Right kidney (tissue), 1 donor: ENCODE results near the gene SMYD1.

Experiments
- DNase-seq: peaks from one replicate; pipeline ENCODE4 v3.0.0-alpha.2; 2016

SMYD1 gene

GRCh38 chr2:88123164-88123974 is 55.7 kb downstream of the SMYD1 start:
- no peak for DNase-seq

GRCh38 chr2:88123975-88124917 is 56.6 kb downstream of the SMYD1 start:
- no peak for DNase-seq

GRCh38 chr2:88125344-88125923 is 57.8 kb downstream of the SMYD1 start:
- DNase-seq = no peak

GRCh38 chr2:88125924-88126771 is 58.5 kb downstream of the SMYD1 start:
- no peak for DNase-seq

- no peak for DNase-seq
Observed at GRCh38 chr2:88126772-88127637, 59.4 kb downstream of the SMYD1 start.

GRCh38 chr2:88127638-88127887 is 59.9 kb downstream of the SMYD1 start:
- DNase-seq = no peak

- DNase-seq = no peak
Observed at GRCh38 chr2:88127888-88128653, 60.4 kb downstream of the SMYD1 start, which contains the start of gene FABP1. Gene FABP1 (minus strand): TSS chr2:88128062. CDS start chr2:88128017, 45 bp downstream.

GRCh38 chr2:88128654-88129312 is 61.2 kb downstream of the SMYD1 start:
- DNase-seq = no peak

GRCh38 chr2:88129313-88129959 is 61.8 kb downstream of the SMYD1 start:
- no peak for DNase-seq

GRCh38 chr2:88131201-88131998 is 63.8 kb downstream of the SMYD1 start:
- DNase-seq = no peak

- DNase-seq = no peak
Observed at GRCh38 chr2:88131999-88132368, 64.4 kb downstream of the SMYD1 start.

GRCh38 chr2:88133875-88134274 is 66.2 kb downstream of the SMYD1 start:
- DNase-seq = no peak

- no peak for DNase-seq
Observed at GRCh38 chr2:88136817-88137216, 69.2 kb downstream of the SMYD1 start.

- no peak for DNase-seq
Observed at GRCh38 chr2:88137833-88138232, 70.2 kb downstream of the SMYD1 start.

- no peak for DNase-seq
Observed at GRCh38 chr2:88139203-88139702, 71.6 kb downstream of the SMYD1 start.

- no peak for DNase-seq
Observed at GRCh38 chr2:88139804-88140203, 72.2 kb downstream of the SMYD1 start.

- DNase-seq = no peak
Observed at GRCh38 chr2:88141952-88142351, 74.3 kb downstream of the SMYD1 start.

GRCh38 chr2:88144271-88144670 is 76.6 kb downstream of the SMYD1 start:
- DNase-seq = no peak
